Astrocyte of the spinal cord (primary cell): Measurements from ENCODE around the gene CYTIP.

Experiments used
- DNase-seq: peaks from one replicate; pipeline ENCODE4 v3.0.0; 2011; ENCODE audit warnings: low read depth, low spot score
- H3K4me3 ChIP-seq: 2 replicates; pipeline ENCODE4 v1.5.1; 2011; ENCODE audit warnings: low read depth, mild to moderate bottlenecking, low read length, moderate library complexity
- in situ Hi-C: cut with HindIII; loops from 2 replicates; pipeline ENCODE4 v1.10.0; 2017; ENCODE audit warnings: low sequenced_read_pairs
- TF ChIP-seq, protein P1 (sequence below): IDR thresholded peaks from 2 replicates; pipeline ENCODE4 v1.5.1; 2012; ENCODE audit warnings: low read depth, mild to moderate bottlenecking, low read length, inconsistent platforms

CYTIP gene

DNA sequence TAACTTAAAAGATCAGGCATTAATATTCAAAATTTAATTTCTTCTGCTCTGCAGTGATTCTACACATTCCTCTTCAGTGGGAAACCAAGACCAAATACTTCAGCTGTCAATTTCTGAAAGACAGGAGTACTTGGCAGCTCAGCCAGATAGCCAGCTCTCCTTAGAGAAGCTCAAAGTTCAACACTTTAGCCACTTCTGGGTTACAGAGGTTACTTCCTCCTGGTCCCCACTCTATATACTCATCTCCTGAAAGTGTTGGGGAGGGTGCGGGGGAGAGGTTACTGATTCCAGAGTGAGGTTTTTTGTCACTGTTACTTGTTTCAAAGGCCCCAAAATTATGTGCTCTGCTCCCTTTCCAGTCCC, 4.1 kb downstream of the CYTIP start:
- in situ Hi-C loops: no loop called here
- TF ChIP-seq, protein P1, sequence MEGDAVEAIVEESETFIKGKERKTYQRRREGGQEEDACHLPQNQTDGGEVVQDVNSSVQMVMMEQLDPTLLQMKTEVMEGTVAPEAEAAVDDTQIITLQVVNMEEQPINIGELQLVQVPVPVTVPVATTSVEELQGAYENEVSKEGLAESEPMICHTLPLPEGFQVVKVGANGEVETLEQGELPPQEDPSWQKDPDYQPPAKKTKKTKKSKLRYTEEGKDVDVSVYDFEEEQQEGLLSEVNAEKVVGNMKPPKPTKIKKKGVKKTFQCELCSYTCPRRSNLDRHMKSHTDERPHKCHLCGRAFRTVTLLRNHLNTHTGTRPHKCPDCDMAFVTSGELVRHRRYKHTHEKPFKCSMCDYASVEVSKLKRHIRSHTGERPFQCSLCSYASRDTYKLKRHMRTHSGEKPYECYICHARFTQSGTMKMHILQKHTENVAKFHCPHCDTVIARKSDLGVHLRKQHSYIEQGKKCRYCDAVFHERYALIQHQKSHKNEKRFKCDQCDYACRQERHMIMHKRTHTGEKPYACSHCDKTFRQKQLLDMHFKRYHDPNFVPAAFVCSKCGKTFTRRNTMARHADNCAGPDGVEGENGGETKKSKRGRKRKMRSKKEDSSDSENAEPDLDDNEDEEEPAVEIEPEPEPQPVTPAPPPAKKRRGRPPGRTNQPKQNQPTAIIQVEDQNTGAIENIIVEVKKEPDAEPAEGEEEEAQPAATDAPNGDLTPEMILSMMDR: no peak
- no peak for DNase-seq
- H3K4me3 ChIP-seq: no peak overlapping the region

DNA sequence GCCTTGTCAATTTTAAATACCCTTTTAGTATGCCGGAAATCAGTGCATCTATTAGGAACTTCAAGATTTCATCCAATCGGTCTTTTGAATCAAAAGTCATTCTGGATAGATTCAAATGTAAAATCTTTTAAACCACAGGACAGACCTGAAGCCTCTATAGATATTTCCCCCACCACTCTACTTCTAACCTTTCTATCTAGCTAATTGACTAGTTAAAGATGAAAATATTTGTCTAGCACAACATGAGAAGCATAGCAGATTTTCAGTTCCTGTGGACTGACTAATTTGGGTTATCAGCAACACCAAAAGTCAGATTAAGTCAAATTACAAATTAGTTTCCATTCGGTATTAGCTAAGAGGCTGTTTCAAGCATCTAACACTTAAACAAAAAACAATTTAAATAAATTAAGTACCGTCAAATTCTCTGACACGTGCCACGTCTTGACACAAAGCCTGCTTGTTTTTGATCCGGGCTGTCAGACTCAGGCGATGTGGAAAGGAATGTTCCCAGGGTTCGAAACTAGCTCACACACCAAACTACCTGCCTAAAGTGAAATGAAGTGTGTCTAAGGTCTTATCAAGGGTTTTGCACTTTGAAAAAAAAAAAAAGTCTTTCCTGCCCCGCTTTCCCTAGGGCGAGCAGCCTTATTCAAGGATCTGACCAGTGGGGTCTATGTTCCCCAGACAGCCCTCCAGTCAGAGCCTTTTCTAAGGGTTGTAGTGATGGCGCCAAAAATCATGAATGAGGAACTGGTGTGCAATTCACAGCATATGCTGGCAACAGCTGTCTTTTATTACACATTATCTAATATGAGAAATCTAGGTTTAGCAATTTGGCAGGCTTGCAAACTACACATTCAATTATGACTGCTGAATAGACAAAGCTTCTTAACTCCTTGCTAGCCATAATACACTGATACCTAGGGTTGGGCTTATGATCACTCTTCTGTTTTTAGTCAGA, 4.7 kb downstream of the CYTIP start:
- TF ChIP-seq, protein P1: no peak
- no peak for DNase-seq
- H3K4me3 ChIP-seq: no peak overlapping the region
- in situ Hi-C loops: no loop called here

DNA sequence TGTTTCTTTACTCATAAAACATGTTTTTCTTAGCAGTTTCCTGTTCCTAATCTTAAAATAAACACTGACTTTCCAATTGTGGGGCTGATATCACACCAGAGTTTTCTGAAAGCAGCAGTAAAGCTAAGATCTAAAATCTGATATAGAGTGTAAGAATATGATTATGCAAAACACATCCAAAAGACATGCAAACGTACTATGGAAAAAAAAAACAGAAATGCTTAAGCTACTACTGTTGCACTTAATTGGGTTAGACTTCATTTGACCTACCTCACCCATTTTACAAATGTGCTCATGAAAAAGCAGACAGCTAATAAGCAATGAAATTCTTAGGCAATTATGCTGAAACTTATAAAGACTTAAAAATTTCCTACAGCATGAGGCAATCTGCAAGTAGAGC, 10.5 kb downstream of the CYTIP start:
- H3K4me3 ChIP-seq: no peak overlapping the region
- in situ Hi-C loops: no loop called here
- no peak for DNase-seq
- TF ChIP-seq, protein P1: no peak

DNA sequence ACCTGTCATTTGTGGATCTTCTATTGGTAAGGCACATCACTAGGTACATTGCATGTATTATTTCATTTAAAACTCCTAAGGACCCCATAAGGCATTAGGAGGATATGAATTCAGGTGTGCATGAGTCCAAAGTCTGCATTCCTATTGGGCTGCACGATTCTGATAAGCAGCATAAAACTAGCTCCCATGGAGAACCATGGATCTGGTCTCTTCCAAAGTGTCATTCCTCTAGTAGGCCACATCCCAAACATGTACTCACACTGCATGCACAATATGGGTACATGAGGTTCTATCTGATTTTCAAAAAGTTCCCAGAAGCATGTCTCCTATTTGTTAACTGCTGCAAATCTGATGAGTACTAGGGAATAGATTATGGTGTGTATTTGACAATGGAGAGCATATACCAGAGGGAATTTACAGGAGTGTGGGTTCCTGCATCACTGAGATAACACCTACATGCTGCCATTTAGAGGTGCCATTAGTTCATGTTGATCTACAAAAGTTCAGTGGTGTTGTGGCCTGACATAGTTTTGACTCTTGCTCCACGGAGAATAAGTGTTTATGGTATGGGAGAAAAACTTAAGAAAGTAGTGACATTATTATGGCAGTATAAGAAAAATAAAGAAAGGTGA, 11.3 kb downstream of the CYTIP start:
- no peak for DNase-seq
- TF ChIP-seq, protein P1: no peak
- no peak overlapping the region for H3K4me3 ChIP-seq
- in situ Hi-C loops: no loop called here

DNA sequence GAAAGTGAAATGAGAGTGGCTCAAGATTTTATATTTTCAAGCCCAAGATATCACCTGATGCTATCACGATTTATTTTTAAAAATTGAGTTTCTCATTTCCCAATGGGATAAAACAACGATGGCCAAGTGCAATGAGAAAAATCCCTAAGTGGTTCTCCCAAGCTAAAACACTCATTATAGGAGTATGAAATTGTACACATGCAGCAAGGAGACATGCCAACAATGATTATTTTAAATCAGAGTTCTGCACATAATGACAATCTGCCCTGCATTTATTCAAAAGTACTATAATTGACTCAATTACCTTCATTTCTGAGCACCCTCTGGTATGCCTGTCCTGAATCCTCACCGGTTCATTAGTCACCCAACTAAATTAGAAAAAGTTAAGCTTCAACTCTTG, 12.7 kb downstream of the CYTIP start:
- in situ Hi-C loops: no loop called here
- DNase-seq: no peak
- TF ChIP-seq, protein P1: no peak
- no peak overlapping the region for H3K4me3 ChIP-seq

DNA sequence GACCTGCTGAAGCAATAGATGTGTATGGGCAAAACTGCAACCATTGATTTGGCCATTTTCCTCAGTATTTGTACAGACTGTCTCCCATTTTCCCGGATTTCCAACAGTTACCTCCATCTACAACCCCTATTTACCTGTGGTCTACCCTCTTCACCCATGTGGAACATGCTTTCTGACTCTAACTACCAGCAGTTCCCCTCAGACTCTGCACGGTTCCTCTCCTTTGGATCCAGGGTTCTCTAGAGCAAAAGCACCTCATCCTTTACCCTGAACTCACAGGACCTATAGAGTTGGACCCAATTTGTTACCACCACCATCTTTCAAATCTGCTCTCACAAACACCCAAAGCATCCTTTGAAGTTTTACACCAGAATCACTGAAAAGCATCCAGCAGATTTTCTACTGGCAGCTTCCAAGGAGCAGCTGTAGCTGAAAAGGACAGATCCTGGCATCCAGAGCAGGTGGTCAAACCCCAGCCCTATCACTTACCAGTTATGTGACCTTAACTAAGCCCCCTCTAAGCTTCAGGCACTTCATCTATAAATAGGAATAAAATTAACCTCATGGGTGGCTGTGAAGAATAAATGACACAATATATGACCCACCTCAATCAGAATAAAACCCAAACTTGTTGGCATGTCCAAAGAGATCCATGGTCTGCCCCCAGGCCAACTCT, 15.3 kb downstream of the CYTIP start:
- in situ Hi-C loops: no loop called here
- DNase-seq: no peak
- no peak overlapping the region for H3K4me3 ChIP-seq
- TF ChIP-seq, protein P1: no peak
